ENCODE data around the gene BACH2.
"Not testable (repeated sequence)": the region's sequence is repeated elsewhere in the genome, so short reads cannot be mapped to it uniquely, and the experiment has no call there.

Gene BACH2

GRCh38 chr6:90226257-90226656 lies 70.4 kb downstream of the BACH2 start:
- Mint-ChIP-seq H3K4me1 (ENCODE audit: low read depth) (peaks cover 75% of the 10 kb centered on the region), H3K27ac (peak overlapping the region; percentile 78), H3K9me3 (peaks cover 17% of the 10 kb centered on the region)

DNA sequence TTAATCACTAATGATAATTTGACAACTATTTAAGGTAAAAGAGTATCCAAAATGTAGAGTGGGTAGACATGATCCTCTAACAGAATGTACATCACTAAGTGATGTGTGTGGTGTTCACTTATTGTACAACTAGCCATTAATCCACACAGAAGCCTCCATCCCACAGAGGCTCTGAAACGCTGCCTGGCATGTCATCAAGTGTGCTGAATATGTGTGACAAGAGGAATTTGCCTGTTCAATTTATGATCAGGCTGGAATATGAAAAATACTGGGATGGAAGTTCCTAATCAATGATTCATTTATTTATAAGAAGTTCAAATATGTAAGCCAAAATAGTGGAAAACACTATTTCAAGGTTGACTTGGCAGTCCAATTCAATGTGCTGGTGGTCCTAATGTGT lies 72.4 kb downstream of the BACH2 start:
- peaks cover 55% of the 10 kb centered on the region for H3K4me1 Mint-ChIP-seq (ENCODE audit: low read depth)
- peaks cover 72% of the 10 kb centered on the region for H3K36me3 Mint-ChIP-seq (ENCODE audit: low read depth)
- H3K27me3 Mint-ChIP-seq, result no peaks in the 10 kb centered on the region
- H3K9me3 Mint-ChIP-seq, result peaks cover 17% of the 10 kb centered on the region
- H3K27ac Mint-ChIP-seq, result no peak overlapping the region
- H3K4me3 Mint-ChIP-seq, result no peak overlapping the region

More at GRCh38 chr6:90226257-90226656, 70.4 kb downstream of the BACH2 start:
- H3K36me3 Mint-ChIP-seq (ENCODE audit: low read depth), result peaks cover 88% of the 10 kb centered on the region
- H3K4me3 Mint-ChIP-seq, result no peak overlapping the region
- no peaks in the 10 kb centered on the region for H3K27me3 Mint-ChIP-seq

DNA sequence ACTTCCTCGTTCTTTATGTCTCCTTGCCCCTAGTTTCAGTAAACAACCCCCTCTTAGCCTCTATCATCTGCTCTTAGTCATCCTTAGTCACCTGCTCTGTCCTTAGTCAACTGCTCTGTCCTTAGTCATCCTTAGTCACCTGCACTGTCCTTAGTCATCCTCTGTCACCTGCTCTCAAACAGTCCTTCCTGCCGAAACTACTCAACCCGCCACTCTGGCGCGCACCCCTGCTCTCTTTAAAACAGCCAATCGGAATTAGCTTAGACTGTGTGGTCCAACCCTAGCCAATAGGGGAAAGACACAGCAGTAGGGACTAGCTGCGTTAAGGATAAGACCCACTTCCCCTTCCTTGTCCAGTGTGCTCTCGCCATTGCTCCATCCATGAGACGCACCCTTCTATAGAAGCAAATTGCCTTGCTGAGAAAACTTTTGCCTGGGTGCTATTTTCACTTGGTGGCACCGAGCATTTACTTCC lies 73.9 kb downstream of the BACH2 start:
- peaks cover 42% of the 10 kb centered on the region for H3K4me1 Mint-ChIP-seq (ENCODE audit: low read depth)
- no peaks in the 10 kb centered on the region for H3K27me3 Mint-ChIP-seq
- peaks cover 17% of the 10 kb centered on the region for H3K9me3 Mint-ChIP-seq
- H3K4me3 Mint-ChIP-seq, result peak overlapping the region; percentile 15
- peaks cover 62% of the 10 kb centered on the region for H3K36me3 Mint-ChIP-seq (ENCODE audit: low read depth)
- H3K27ac Mint-ChIP-seq, result peak overlapping the region; percentile 87

DNA sequence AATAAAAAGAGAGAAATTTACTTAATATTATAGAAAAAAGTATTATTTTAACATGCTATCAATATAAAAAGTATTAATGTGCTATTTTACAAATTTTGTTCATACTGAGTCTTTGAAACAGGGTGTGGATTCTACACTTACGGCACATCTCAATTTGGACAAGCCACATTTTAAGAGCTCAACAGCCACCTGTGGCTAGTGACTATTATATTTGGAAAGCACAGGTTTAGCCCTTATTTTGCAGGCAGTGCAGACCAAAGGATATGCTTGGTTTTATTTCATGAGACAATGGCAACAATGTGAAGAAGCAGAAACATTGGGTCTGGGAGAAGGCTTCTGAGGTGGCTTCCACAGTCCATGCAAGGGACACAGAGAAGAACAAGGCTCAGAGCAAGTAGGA lies 74.6 kb downstream of the BACH2 start:
- H3K27ac Mint-ChIP-seq, result peak overlapping the region; percentile 87
- H3K36me3 Mint-ChIP-seq (ENCODE audit: low read depth), result peaks cover 54% of the 10 kb centered on the region
- peaks cover 35% of the 10 kb centered on the region for H3K4me1 Mint-ChIP-seq (ENCODE audit: low read depth)

DNA sequence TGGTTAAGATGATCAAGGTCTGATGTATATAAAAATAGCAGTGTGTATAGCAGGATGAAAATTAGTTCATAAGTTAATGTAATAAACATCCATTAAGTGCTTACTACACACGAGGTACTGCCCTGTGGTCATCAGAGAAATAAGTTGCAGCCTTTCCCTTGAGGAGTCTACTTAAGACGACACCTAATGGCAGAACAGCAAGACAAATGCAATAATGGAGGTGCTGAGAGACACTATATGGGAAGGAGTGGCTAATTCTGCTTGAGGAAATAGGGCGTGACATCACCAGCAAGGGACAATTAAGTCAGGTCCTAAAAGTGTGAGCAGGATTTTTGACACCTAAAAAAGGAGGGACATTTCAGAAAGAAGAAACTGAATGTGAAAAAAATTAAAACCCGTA lies 75.2 kb downstream of the BACH2 start:
- Mint-ChIP-seq H3K27me3 (no peaks in the 10 kb centered on the region), H3K36me3 (ENCODE audit: low read depth) (peaks cover 48% of the 10 kb centered on the region), H3K4me3 (no peak overlapping the region), H3K4me1 (ENCODE audit: low read depth) (peaks cover 29% of the 10 kb centered on the region), H3K27ac (no peak overlapping the region), H3K9me3 (peaks cover 17% of the 10 kb centered on the region)

More for the DNA sequence above, 74.6 kb downstream of the BACH2 start:
- Mint-ChIP-seq H3K9me3 (peaks cover 17% of the 10 kb centered on the region), H3K4me3 (no peak overlapping the region), H3K27me3 (no peaks in the 10 kb centered on the region)

GRCh38 chr6:90220273-90220672 lies 76.4 kb downstream of the BACH2 start:
- Mint-ChIP-seq H3K27me3 (no peaks in the 10 kb centered on the region), H3K27ac (no peak overlapping the region), H3K4me1 (ENCODE audit: low read depth) (peaks cover 18% of the 10 kb centered on the region), H3K9me3 (peaks cover 13% of the 10 kb centered on the region), H3K4me3 (no peak overlapping the region), H3K36me3 (ENCODE audit: low read depth) (peaks cover 44% of the 10 kb centered on the region)

- no peak overlapping the region for H3K27ac Mint-ChIP-seq
- peaks cover 42% of the 10 kb centered on the region for H3K36me3 Mint-ChIP-seq (ENCODE audit: low read depth)
- H3K9me3 Mint-ChIP-seq, result peaks cover 13% of the 10 kb centered on the region
- no peaks in the 10 kb centered on the region for H3K27me3 Mint-ChIP-seq
- H3K4me1 Mint-ChIP-seq (ENCODE audit: low read depth), result peaks cover 9% of the 10 kb centered on the region
- no peak overlapping the region for H3K4me3 Mint-ChIP-seq
These were observed 77.2 kb downstream of the BACH2 start for GRCh38 chr6:90219209-90219985.

DNA sequence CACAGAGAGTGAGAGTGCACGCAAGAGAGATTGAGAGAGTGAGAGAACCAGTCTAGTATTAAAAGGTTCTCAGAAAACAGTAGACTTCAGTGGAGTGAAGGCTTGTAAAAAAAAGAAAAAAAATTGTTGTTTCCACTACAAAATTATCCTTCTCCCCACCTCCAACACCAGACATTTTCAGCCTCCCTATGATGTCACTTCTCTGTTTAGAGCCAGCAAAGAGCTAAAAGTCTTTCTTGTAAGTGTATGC lies 77.8 kb downstream of the BACH2 start:
- H3K27ac Mint-ChIP-seq, result no peak overlapping the region
- no peak overlapping the region for H3K4me3 Mint-ChIP-seq
- no peaks in the 10 kb centered on the region for H3K27me3 Mint-ChIP-seq
- H3K4me1 Mint-ChIP-seq (ENCODE audit: low read depth), result peaks cover 9% of the 10 kb centered on the region
- H3K36me3 Mint-ChIP-seq (ENCODE audit: low read depth), result peaks cover 37% of the 10 kb centered on the region
- H3K9me3 Mint-ChIP-seq, result peaks cover 9% of the 10 kb centered on the region

DNA sequence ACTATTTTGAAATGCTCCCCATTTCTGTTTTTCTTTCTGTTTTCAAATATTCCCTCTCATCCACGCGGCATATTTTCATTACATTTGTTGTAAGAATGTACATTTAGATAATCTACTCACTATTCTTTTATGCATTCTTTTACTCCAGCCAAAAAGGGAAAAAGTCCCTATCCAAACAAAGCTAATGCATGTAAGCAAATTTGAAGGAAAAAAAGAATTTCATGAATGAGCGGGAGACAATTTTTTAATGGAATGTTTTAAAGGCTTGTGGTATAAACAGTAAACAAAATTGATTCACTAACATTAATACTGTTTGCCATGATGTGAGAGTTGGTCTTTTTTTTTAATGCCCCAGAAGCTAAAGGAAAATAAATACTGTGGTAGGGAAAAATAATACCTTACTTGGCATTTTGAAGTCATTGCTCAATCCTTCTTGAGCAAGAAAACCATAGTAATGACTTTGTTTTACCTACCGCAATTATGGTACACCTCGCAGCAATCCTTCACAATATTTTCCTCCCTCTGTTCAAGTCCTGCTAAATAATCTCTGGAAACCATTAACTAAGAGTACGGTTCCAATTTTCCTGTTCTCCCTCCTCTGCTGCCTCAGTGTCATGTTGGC lies 79.0 kb downstream of the BACH2 start:
- no peak overlapping the region for H3K4me3 Mint-ChIP-seq
- peaks cover 18% of the 10 kb centered on the region for H3K4me1 Mint-ChIP-seq (ENCODE audit: low read depth)
- peaks cover 34% of the 10 kb centered on the region for H3K36me3 Mint-ChIP-seq (ENCODE audit: low read depth)
- no peak overlapping the region for H3K27ac Mint-ChIP-seq
- H3K27me3 Mint-ChIP-seq, result no peaks in the 10 kb centered on the region
- peaks cover 1% of the 10 kb centered on the region for H3K9me3 Mint-ChIP-seq

DNA sequence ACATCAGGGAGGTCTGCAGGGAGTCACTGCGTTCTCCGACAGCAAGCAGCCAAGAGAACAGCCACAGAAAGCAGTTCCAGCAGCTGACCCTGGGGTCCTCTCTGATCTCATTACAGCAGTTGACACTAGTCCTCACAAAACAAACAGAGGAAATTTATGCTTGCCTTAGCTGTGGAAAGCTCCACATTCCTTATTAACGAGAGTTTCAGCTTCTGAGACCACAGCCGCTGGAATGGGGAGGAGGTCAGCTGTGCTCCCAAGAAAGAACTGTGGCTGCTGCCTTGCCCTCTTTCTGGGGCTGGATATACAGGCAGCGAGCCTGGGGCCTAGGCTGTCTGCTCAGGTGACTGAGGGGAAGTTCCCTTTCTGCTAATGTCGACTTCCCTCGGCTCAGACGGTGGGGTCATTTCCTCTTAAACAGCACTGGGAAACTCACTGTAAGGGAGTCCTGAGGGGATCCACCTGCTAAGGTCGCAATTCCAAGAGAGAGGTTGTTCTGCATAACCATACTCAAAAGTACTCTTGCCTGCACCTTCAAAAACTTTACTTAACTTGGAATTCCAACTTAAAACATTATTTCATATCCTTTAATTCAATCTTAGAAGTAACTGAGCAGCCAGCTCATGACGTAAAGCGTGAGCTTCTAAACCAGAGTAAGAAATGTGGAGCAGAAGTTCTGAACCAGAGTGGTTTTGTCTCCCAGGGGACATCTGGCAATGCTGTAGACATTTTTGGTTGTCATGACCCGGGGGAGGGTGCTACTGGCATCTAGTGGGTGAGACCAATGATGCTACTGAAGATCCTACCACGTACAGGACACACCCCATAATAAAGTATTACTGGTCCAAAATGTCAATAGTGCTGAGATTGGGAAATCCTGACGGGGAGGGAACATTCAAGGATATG lies 80.3 kb downstream of the BACH2 start:
- H3K9me3 Mint-ChIP-seq, result no peaks in the 10 kb centered on the region
- H3K27ac Mint-ChIP-seq, result no peak overlapping the region
- H3K4me1 Mint-ChIP-seq (ENCODE audit: low read depth), result peaks cover 31% of the 10 kb centered on the region
- peak overlapping the region; percentile 63 for H3K4me3 Mint-ChIP-seq
- H3K36me3 Mint-ChIP-seq (ENCODE audit: low read depth), result peaks cover 34% of the 10 kb centered on the region
- H3K27me3 Mint-ChIP-seq, result no peaks in the 10 kb centered on the region

- Mint-ChIP-seq H3K27me3 (no peaks in the 10 kb centered on the region), H3K36me3 (ENCODE audit: low read depth) (peaks cover 41% of the 10 kb centered on the region), H3K4me1 (ENCODE audit: low read depth) (peaks cover 45% of the 10 kb centered on the region), H3K9me3 (no peaks in the 10 kb centered on the region), H3K27ac (no peak overlapping the region), H3K4me3 (no peak overlapping the region)
These were observed 81.7 kb downstream of the BACH2 start for GRCh38 chr6:90214966-90215365.

- no peak overlapping the region for H3K27ac Mint-ChIP-seq
- no peak overlapping the region for H3K4me3 Mint-ChIP-seq
- H3K9me3 Mint-ChIP-seq, result no peaks in the 10 kb centered on the region
- H3K4me1 Mint-ChIP-seq (ENCODE audit: low read depth), result peaks cover 50% of the 10 kb centered on the region
- H3K27me3 Mint-ChIP-seq, result no peaks in the 10 kb centered on the region
- H3K36me3 Mint-ChIP-seq (ENCODE audit: low read depth), result peaks cover 44% of the 10 kb centered on the region
These were observed 82.2 kb downstream of the BACH2 start for GRCh38 chr6:90214461-90214860.

- Mint-ChIP-seq H3K4me1 (ENCODE audit: low read depth) (peaks cover 68% of the 10 kb centered on the region), H3K27ac (peak overlapping the region; percentile 71), H3K27me3 (no peaks in the 10 kb centered on the region), H3K36me3 (ENCODE audit: low read depth) (peaks cover 62% of the 10 kb centered on the region), H3K9me3 (no peaks in the 10 kb centered on the region), H3K4me3 (no peak overlapping the region)
These were observed 84.4 kb downstream of the BACH2 start for GRCh38 chr6:90212274-90212673.

DNA sequence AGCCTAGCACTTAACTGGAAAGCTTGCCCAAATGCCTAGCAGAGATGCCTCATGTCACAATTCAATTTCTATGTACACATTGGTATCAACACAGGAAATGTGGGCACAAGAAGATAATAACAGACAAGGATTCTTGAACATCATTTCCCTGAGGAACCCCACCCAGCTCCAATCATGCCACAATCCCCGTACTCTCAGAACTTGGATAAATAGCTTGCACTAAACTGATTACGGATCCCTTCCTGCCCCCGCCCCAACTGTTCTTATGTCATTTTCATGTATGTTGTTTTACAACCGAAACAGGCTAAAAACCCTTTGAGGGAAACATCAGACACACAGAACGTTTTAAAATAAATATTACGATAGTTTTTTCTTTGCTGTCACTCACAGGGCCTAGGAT lies 87.1 kb downstream of the BACH2 start:
- peaks cover 73% of the 10 kb centered on the region for H3K36me3 Mint-ChIP-seq (ENCODE audit: low read depth)
- peaks cover 82% of the 10 kb centered on the region for H3K4me1 Mint-ChIP-seq (ENCODE audit: low read depth)
- no peaks in the 10 kb centered on the region for H3K27me3 Mint-ChIP-seq
- H3K4me3 Mint-ChIP-seq, result peak overlapping the region; percentile 10
- H3K9me3 Mint-ChIP-seq, result no peaks in the 10 kb centered on the region
- H3K27ac Mint-ChIP-seq, result peak overlapping the region; percentile 45

GRCh38 chr6:90208690-90209089 lies 88.0 kb downstream of the BACH2 start:
- Mint-ChIP-seq H3K27ac (peak overlapping the region; percentile 23), H3K36me3 (ENCODE audit: low read depth) (peaks cover 78% of the 10 kb centered on the region), H3K4me1 (ENCODE audit: low read depth) (peaks cover 83% of the 10 kb centered on the region)
- H3K9me3 Mint-ChIP-seq, H3K4me3 Mint-ChIP-seq, H3K27me3 Mint-ChIP-seq: not testable (repeated sequence)
